OCI-LY7 (cell line): ENCODE measurements around the gene ACSS2. TPM values are rescaled to one million over a fixed set of nuclear protein-coding genes. Genes with fewer than 3 reads are reported as not detected.

Experiments
- BruUV-seq: library from RNA; stranded (reverse); fragments of 400-500 nt; replicated peaks from 2 replicates; lab custom pipeline; 2021; lab: Mats Ljungman, UMichigan
- CTCF ChIA-PET: fragments of 300-600 bp; sonication (Branson Sonifier 250); formaldehyde crosslinking; loops from one replicate; lab custom pipeline; 2022; ENCODE audit warnings: antibody characterized with exemption; ENCODE audit not compliant: unreplicated experiment; lab: Charles Lee
- POLR2A ChIA-PET: fragments of 300-600 bp; sonication (Branson Sonifier 250); formaldehyde crosslinking; loops from one replicate; lab custom pipeline; 2022; ENCODE audit warnings: antibody characterized with exemption; lab: Charles Lee
- DNase-seq: peaks from one replicate; pipeline ENCODE4 v3.0.0-alpha.2; 2015; ENCODE audit warnings: low spot score
- H2AFZ ChIP-seq: fragments of 200-600 bp; sonication (generic), shearing (Covaris generic); 2 replicates; pipeline ENCODE4 v1.6.1; 2014; ENCODE audit warnings: mild to moderate bottlenecking, antibody characterized with exemption, low read length, moderate library complexity
- H3K27ac ChIP-seq: fragments of 200-600 bp; sonication (generic); 2 replicates; pipeline ENCODE4 v1.5.1; 2014; ENCODE audit warnings: mixed run types, low read depth, mild to moderate bottlenecking, moderate library complexity, low read length, inconsistent platforms; ENCODE audit not compliant: poor library complexity, severe bottlenecking
- H3K36me3 ChIP-seq: fragments of 200-600 bp; sonication (generic); 2 replicates; pipeline ENCODE4 v1.6.1; 2014; ENCODE audit warnings: mild to moderate bottlenecking, antibody characterized with exemption, low read length, moderate library complexity, mixed read lengths; ENCODE audit not compliant: insufficient read depth
- H3K4me1 ChIP-seq: fragments of 200-600 bp; sonication (generic); 2 replicates; pipeline ENCODE4 v1.5.1; 2014; ENCODE audit warnings: mild to moderate bottlenecking, low read length; ENCODE audit not compliant: insufficient read depth, poor library complexity, severe bottlenecking
- H3K4me2 ChIP-seq: fragments of 200-600 bp; sonication (generic); 2 replicates; pipeline ENCODE4 v1.6.1; 2014; ENCODE audit warnings: mild to moderate bottlenecking, low read length
- H3K4me3 ChIP-seq: fragments of 200-600 bp; sonication (generic); 2 replicates; pipeline ENCODE4 v1.5.1; 2014; ENCODE audit warnings: mild to moderate bottlenecking, low read depth, low read length; ENCODE audit not compliant: poor library complexity, severe bottlenecking
- H3K79me2 ChIP-seq: fragments of 200-600 bp; sonication (generic); 2 replicates; pipeline ENCODE4 v1.6.1; 2016; ENCODE audit warnings: low read depth, mild to moderate bottlenecking, low read length, moderate library complexity, mixed read lengths; ENCODE audit not compliant: insufficient read depth
- H3K9me2 ChIP-seq: fragments of 200-600 bp; sonication (generic); 2 replicates; pipeline ENCODE4 v1.6.1; 2016; ENCODE audit warnings: mild to moderate bottlenecking, low read length, mixed read lengths; ENCODE audit not compliant: insufficient read depth
- H3K9me3 ChIP-seq: fragments of 200-600 bp; sonication (generic); 2 replicates; pipeline ENCODE4 v1.6.1; 2014; ENCODE audit warnings: mild to moderate bottlenecking, mixed run types, low read length, mixed read lengths
- H4K20me1 ChIP-seq: fragments of 200-600 bp; sonication (generic); 2 replicates; pipeline ENCODE4 v1.6.1; 2014; ENCODE audit warnings: mild to moderate bottlenecking, antibody characterized with exemption, low read length, moderate library complexity, mixed read lengths; ENCODE audit not compliant: insufficient read depth
- CTCF ChIP-seq: fragments of 200-600 bp; sonication (generic); conservative IDR thresholded peaks from 2 replicates; pipeline ENCODE4 v1.5.1; 2014; ENCODE audit warnings: mild to moderate bottlenecking, antibody characterized with exemption, low read length, moderate library complexity, mixed read lengths
- EZH2phosphoT487 ChIP-seq: fragments of 200-600 bp; sonication (generic); IDR thresholded peaks from 2 replicates; pipeline ENCODE4 v1.6.1; 2018; ENCODE audit warnings: low read depth, borderline replicate concordance, mild to moderate bottlenecking, mixed run types, antibody characterized with exemption, low read length, moderate library complexity, mixed read lengths
- intact Hi-C: fragments of 100-400 bp; cut with micrococcal nuclease; formaldehyde crosslinking; loops from one replicate; pipeline ENCODE4 v1.10.0; 2022; ENCODE audit not compliant: unreplicated experiment
- total RNA-seq, 2 experiments: library from RNA; depleted of rRNA in 1 of 2; stranded (reverse); fragments of >200 nt in 1 of 2; shearing (Covaris generic) in 1 of 2; gene quantifications; 2 replicates each; pipeline ENCODE4 v1.2.3, GENCODE V29; 2014 to 2022

The ACSS2 gene
- total RNA-seq, 2 experiments from 2014 or later, result 18.2 to 21.4 TPM

GRCh38 chr20:34931771-34932170 lies 55.4 kb downstream of the ACSS2 start:
- POLR2A ChIA-PET, result interaction anchor here (0.6 kb wide), 1 partner anchor 97 kb away, joined by 3 read pairs; no protein-coding TSS in a partner anchor
- no peak overlapping the region for H3K4me3 ChIP-seq
- no peak overlapping the region for H2AFZ ChIP-seq
- peaks cover 8% of the 10 kb centered on the region for H3K4me1 ChIP-seq
- BruUV-seq, result no TSS peak
- DNase-seq, result no peak
- H3K9me2 ChIP-seq, result no peaks in the 10 kb centered on the region
- no peak overlapping the region for H3K27ac ChIP-seq
- no peak for TF ChIP-seq EZH2phosphoT487
- TF ChIP-seq CTCF, result no peak
- no peaks in the 10 kb centered on the region for H4K20me1 ChIP-seq
- CTCF ChIA-PET, result interaction anchor here (0.6 to 1.0 kb wide), 2 partner anchors 12 to 20 kb away, joined by 3 read pairs; no protein-coding TSS in a partner anchor
- intact Hi-C loops, result no loop called here
- peaks cover 93% of the 10 kb centered on the region for H3K36me3 ChIP-seq
- no peak overlapping the region for H3K4me2 ChIP-seq
- no peaks in the 10 kb centered on the region for H3K9me3 ChIP-seq
- no peaks in the 10 kb centered on the region for H3K79me2 ChIP-seq

GRCh38 chr20:34938466-34939163 lies 62.2 kb downstream of the ACSS2 start:
- H2AFZ ChIP-seq, result no peak overlapping the region
- POLR2A ChIA-PET, result no interaction called here
- H3K27ac ChIP-seq, result no peak overlapping the region
- DNase-seq, result no peak
- no peaks in the 10 kb centered on the region for H3K9me3 ChIP-seq
- H3K9me2 ChIP-seq, result no peaks in the 10 kb centered on the region
- no peak overlapping the region for H3K4me3 ChIP-seq
- no peaks in the 10 kb centered on the region for H3K4me1 ChIP-seq
- CTCF ChIA-PET, result no interaction called here
- H3K79me2 ChIP-seq, result no peaks in the 10 kb centered on the region
- no peak for TF ChIP-seq EZH2phosphoT487
- TF ChIP-seq CTCF, result no peak
- H3K36me3 ChIP-seq, result peaks cover 89% of the 10 kb centered on the region
- H4K20me1 ChIP-seq, result no peaks in the 10 kb centered on the region
- H3K4me2 ChIP-seq, result no peak overlapping the region
- intact Hi-C loops, result no loop called here
- no TSS peak for BruUV-seq

- Histone ChIP-seq H2AFZ (no peak overlapping the region), H3K79me2 (no peaks in the 10 kb centered on the region), H3K27ac (no peak overlapping the region), H3K4me2 (no peak overlapping the region), H3K4me1 (no peaks in the 10 kb centered on the region), H3K36me3 (peaks cover 86% of the 10 kb centered on the region), H3K9me2 (no peaks in the 10 kb centered on the region), H4K20me1 (no peaks in the 10 kb centered on the region), H3K9me3 (no peaks in the 10 kb centered on the region), H3K4me3 (no peak overlapping the region)
- ChIA-PET CTCF (no interaction called here), POLR2A (no interaction called here)
- intact Hi-C loops, result no loop called here
- TF ChIP-seq CTCF (no peak), EZH2phosphoT487 (no peak)
- DNase-seq, result no peak
- no TSS peak for BruUV-seq
Observed at GRCh38 chr20:34940081-34940481, 63.7 kb downstream of the ACSS2 start.
